OCI-LY7 (cell line): ENCODE data around the gene SOD1.

Experiments used
- CTCF ChIP-seq: fragments of 200-600 bp; sonication (generic); conservative IDR thresholded peaks from 2 replicates; pipeline ENCODE4 v1.5.1; 2014; ENCODE audit warnings: mild to moderate bottlenecking, antibody characterized with exemption, low read length, moderate library complexity, mixed read lengths
- EZH2phosphoT487 ChIP-seq: fragments of 200-600 bp; sonication (generic); IDR thresholded peaks from 2 replicates; pipeline ENCODE4 v1.6.1; 2018; ENCODE audit warnings: low read depth, borderline replicate concordance, mild to moderate bottlenecking, mixed run types, antibody characterized with exemption, low read length, moderate library complexity, mixed read lengths

DNA sequence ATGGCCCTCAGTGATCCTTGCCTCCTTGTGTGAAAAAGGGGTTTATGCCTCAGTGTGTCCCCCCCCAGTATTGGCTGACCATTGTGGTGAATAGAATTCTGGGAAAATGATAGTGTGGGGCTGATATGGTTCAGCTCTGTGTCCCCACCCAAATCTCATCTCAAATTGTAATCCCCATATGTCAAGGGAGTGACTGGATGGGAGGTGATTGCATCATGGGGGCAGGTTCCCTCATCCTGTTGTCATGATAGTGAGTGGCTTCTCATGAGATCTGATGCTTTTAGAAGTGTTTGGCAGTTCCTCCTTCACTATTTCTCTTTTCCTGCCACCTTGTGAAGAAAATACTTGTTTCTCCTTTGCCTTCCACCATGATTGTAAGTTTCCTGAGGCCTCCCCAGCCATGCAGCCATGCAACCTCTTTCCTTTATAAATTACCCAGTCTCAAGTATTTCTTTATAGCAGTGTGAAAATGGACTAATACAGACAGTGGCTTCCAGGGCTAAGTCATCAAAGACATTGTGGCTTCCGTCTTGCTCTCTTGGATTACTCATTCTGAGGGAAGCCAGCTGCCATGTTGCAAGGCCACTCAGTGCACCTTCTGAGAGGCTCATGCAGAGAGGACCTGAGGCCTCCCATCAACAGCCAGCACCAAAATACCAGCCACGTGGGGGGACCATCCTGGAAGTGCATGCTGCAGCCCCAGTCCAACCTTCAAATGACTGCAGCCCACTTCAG is 40.6 kb upstream of the SOD1 start:
- no peak for TF ChIP-seq CTCF
- no peak for TF ChIP-seq EZH2phosphoT487
